ENCODE results near the gene SMC6. TPM values are rescaled to one million over a fixed set of nuclear protein-coding genes. Genes with fewer than 3 reads are reported as not detected.
A peak's percentile ranks its signal among the peaks of the same experiment; 100 is the strongest.

The SMC6 gene
- total RNA-seq, 1 experiment from 2014 or later = 40.3 TPM

- Histone ChIP-seq H2AFZ (ENCODE audit: low read length) (peak overlapping the region; percentile 65), H3K56ac (ENCODE audit: insufficient read length, low read depth, low read length) (no peak overlapping the region), H3K23ac (ENCODE audit: insufficient read length, low read depth, low read length) (no peak overlapping the region), H2BK12ac (ENCODE audit: insufficient read length, low read depth, low read length) (no peak overlapping the region), H3K4ac (ENCODE audit: low read depth, low read length) (no peak overlapping the region), H4K91ac (ENCODE audit: insufficient read length, low read depth, low read length) (no peak overlapping the region), H3K18ac (ENCODE audit: insufficient read length, low read depth, low read length) (no peak overlapping the region), H3K27me3 (ENCODE audit: insufficient read depth, low read length) (no peaks in the 10 kb centered on the region), H2BK15ac (ENCODE audit: low read depth, low read length) (no peak overlapping the region), H3T11ph (ENCODE audit: low read length) (no peak overlapping the region), H3K79me1 (ENCODE audit: insufficient read depth, low read depth, low read length, poor library complexity, severe bottlenecking) (no peaks in the 10 kb centered on the region), H3K79me2 (ENCODE audit: insufficient read depth, low read length) (no peaks in the 10 kb centered on the region), H4K8ac (replicated peaks; ENCODE audit: insufficient read length, low read depth, low read length) (no peak overlapping the region), H3K9me3 (ENCODE audit: control insufficient read depth, low read depth, low read length) (no peaks in the 10 kb centered on the region), H3K27ac (ENCODE audit: insufficient read length, low read depth, low read length) (no peak overlapping the region), H3K4me2 (ENCODE audit: insufficient read depth, insufficient read length, low read length) (no peak overlapping the region), H3K23me2 (ENCODE audit: insufficient read length, low read depth, low read length, poor library complexity, severe bottlenecking) (no peaks in the 10 kb centered on the region), H3K14ac (ENCODE audit: insufficient read depth, low read length) (no peak overlapping the region), H2BK120ac (ENCODE audit: low read depth, low read length, poor library complexity, severe bottlenecking) (no peak overlapping the region), H4K5ac (ENCODE audit: insufficient read length, low read depth, low read length) (no peak overlapping the region), H4K20me1 (ENCODE audit: control insufficient read depth, insufficient read depth, insufficient read length) (no peaks in the 10 kb centered on the region), H3K9ac (ENCODE audit: extremely low read depth, insufficient read length, low read length) (no peak overlapping the region), H2BK5ac (ENCODE audit: insufficient read length, low read length) (no peak overlapping the region), H2AK5ac (ENCODE audit: insufficient read length, low read length) (no peak overlapping the region), H3K4me1 (ENCODE audit: insufficient read depth, low read length) (no peaks in the 10 kb centered on the region), H2BK20ac (ENCODE audit: low read depth, low read length, poor library complexity, severe bottlenecking) (no peak overlapping the region)
- DNase-seq = no peak
- no peaks in the 10 kb centered on the region for H3K36me3 Mint-ChIP-seq (ENCODE audit: insufficient read depth in 1 of 3, low read depth in 3 of 3)
- no peak overlapping the region for H3K27ac Mint-ChIP-seq
- H3K27me3 Mint-ChIP-seq (ENCODE audit: low read depth) = peaks cover 13% of the 10 kb centered on the region
- WGBS (ENCODE audit: extremely low coverage, insufficient read length, low lambda C conversion rate) = no CpG with 5 or more reads among the region's 6 CpGs
- no peaks in the 10 kb centered on the region for H3K9me3 Mint-ChIP-seq
- peaks cover 2 to 5% of the 10 kb centered on the region in 2 experiments; a peak in 3 of 4 replicates for H3K4me1 Mint-ChIP-seq
- TF ChIP-seq CTCF (conservative IDR thresholded peaks at IDR 0.05) = no peak
- no peak overlapping the region for H3K4me3 Mint-ChIP-seq
Observed at GRCh38 chr2:17793803-17794354, 40.3 kb upstream of the SMC6 start.
